DND-41 (cell line): ENCODE results near the gene NCAN.

ENCODE experiments used
- ATAC-seq: fragments of 200-7000 bp; cut with Tn5 transposase; 3 replicates; pipeline ENCODE4 v1.9.1; 2021; ENCODE audit warnings: low read depth; ENCODE audit not compliant: insufficient read depth
- DNase-seq: peaks from one replicate; pipeline ENCODE4 v3.0.0-alpha.2; 2020
- H2AFZ ChIP-seq: 2 replicates; pipeline ENCODE4 v1.6.0; 2012; ENCODE audit warnings: low read depth, low read length
- H3K27ac ChIP-seq: 2 replicates; pipeline ENCODE4 v1.5.1; 2012; ENCODE audit warnings: low read length, inconsistent platforms
- H3K27me3 ChIP-seq: fragments of 200-600 bp; sonication (generic); 2 replicates; pipeline ENCODE4 v1.6.0; 2012; ENCODE audit warnings: low read length, mild to moderate bottlenecking, inconsistent platforms; ENCODE audit not compliant: insufficient read depth, poor library complexity
- H3K36me3 ChIP-seq: 2 replicates; pipeline ENCODE4 v1.5.1; 2012; ENCODE audit warnings: low read length, inconsistent platforms; ENCODE audit not compliant: insufficient read depth
- H3K4me1 ChIP-seq: 2 replicates; pipeline ENCODE4 v1.5.1; 2012; ENCODE audit warnings: mild to moderate bottlenecking, low read length; ENCODE audit not compliant: insufficient read depth
- H3K4me2 ChIP-seq: 2 replicates; pipeline ENCODE4 v1.6.0; 2012; ENCODE audit warnings: mild to moderate bottlenecking, moderate library complexity, low read length, inconsistent platforms; ENCODE audit not compliant: insufficient read depth
- H3K4me3 ChIP-seq, 2 experiments: fragments of 200-600 bp in 1 of 2; shearing (Covaris generic) in 1 of 2; 2 replicates each; pipeline ENCODE4 v1.5.1; 2012 to 2016; ENCODE audit warnings: inconsistent platforms in 2 of 2, low read length in 2 of 2, mild to moderate bottlenecking in 2 of 2, low read depth in 1 of 2, moderate library complexity in 1 of 2
- H3K79me2 ChIP-seq: 2 replicates; pipeline ENCODE4 v1.6.0; 2012; ENCODE audit warnings: low read length, inconsistent platforms; ENCODE audit not compliant: insufficient read depth
- H3K9ac ChIP-seq: 2 replicates; pipeline ENCODE4 v1.6.0; 2012; ENCODE audit warnings: low read depth, mild to moderate bottlenecking, inconsistent platforms, low read length, moderate library complexity
- H3K9me3 ChIP-seq: 2 replicates; pipeline ENCODE4 v1.5.1; 2012; ENCODE audit warnings: low read length, moderate library complexity, mild to moderate bottlenecking, inconsistent platforms; ENCODE audit not compliant: insufficient read depth, severe bottlenecking
- H4K20me1 ChIP-seq: 2 replicates; pipeline ENCODE4 v1.6.0; 2012; ENCODE audit warnings: low read length; ENCODE audit not compliant: insufficient read depth
- EZH2 ChIP-seq: IDR thresholded peaks from 3 replicates; pipeline ENCODE4 v1.6.1; 2012; ENCODE audit warnings: borderline replicate concordance, low read depth, mild to moderate bottlenecking, moderate library complexity, low read length, inconsistent platforms; ENCODE audit not compliant: severe bottlenecking
- TF ChIP-seq, protein P1 (sequence below): IDR thresholded peaks from 2 replicates; pipeline ENCODE4 v1.5.1; 2012; ENCODE audit warnings: borderline replicate concordance, low read length, moderate library complexity, mild to moderate bottlenecking; ENCODE audit not compliant: poor library complexity, severe bottlenecking; ENCODE audit errors: extremely low read depth

Gene NCAN

DNA sequence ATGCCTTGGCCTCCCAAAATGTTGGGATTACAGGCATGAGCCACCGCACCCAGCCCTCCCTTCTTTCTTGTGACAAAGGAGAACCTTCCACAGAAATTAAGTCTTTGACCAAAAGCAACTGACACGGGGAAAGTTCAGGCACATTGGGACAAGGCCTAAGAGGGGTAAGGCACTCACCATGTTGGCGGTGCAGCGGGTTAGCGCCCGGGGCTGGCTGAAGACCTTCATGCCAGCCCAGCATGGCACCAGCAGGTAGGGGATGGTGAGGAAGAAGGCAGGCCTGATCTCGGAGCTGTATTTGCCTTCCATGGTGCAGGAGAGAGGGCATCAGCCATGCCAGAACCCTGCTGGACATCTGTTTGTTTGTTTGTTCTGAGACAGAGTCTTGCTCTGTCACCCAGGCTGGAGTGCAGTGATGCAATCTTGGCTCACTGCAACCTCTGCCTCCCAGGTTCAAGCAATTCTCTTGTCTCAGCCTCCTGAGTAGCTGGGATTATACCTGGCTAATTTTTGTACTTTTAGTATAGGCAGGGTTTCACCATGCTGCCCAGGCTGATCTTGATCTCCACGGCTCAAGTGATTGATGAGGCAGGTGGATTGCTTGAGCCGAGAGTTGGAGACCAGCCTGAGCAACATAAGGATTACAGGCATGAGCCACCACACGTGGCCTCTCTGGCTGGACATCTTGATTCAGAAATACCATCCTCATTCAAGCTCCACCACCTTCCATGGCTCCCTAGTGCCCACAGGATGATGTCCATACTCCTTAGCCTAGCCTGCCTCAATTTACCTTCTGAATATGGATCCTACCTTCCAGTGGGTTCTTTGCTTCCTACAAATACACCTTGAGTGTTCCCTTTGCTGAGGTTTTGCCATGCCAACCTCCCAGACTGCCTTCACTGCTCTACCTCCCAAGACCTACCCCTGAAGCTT, 57.0 kb downstream of the NCAN start:
- no peak for DNase-seq
- no peaks in the 10 kb centered on the region for H3K79me2 ChIP-seq
- no peak overlapping the region for H3K4me2 ChIP-seq
- no peak for ATAC-seq
- H3K9ac ChIP-seq: no peak overlapping the region
- no peaks in the 10 kb centered on the region for H3K4me1 ChIP-seq
- H3K9me3 ChIP-seq: no peaks in the 10 kb centered on the region
- no peaks in the 10 kb centered on the region for H3K36me3 ChIP-seq
- H2AFZ ChIP-seq: no peak overlapping the region
- H4K20me1 ChIP-seq: peaks cover 5% of the 10 kb centered on the region; the same call in 1 of the 2 replicates
- TF ChIP-seq, protein P1, sequence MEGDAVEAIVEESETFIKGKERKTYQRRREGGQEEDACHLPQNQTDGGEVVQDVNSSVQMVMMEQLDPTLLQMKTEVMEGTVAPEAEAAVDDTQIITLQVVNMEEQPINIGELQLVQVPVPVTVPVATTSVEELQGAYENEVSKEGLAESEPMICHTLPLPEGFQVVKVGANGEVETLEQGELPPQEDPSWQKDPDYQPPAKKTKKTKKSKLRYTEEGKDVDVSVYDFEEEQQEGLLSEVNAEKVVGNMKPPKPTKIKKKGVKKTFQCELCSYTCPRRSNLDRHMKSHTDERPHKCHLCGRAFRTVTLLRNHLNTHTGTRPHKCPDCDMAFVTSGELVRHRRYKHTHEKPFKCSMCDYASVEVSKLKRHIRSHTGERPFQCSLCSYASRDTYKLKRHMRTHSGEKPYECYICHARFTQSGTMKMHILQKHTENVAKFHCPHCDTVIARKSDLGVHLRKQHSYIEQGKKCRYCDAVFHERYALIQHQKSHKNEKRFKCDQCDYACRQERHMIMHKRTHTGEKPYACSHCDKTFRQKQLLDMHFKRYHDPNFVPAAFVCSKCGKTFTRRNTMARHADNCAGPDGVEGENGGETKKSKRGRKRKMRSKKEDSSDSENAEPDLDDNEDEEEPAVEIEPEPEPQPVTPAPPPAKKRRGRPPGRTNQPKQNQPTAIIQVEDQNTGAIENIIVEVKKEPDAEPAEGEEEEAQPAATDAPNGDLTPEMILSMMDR: no peak
- TF ChIP-seq EZH2: no peak
- H3K4me3 ChIP-seq: no peak overlapping the region
- H3K27ac ChIP-seq: no peak overlapping the region
- H3K27me3 ChIP-seq: no peaks in the 10 kb centered on the region

DNA sequence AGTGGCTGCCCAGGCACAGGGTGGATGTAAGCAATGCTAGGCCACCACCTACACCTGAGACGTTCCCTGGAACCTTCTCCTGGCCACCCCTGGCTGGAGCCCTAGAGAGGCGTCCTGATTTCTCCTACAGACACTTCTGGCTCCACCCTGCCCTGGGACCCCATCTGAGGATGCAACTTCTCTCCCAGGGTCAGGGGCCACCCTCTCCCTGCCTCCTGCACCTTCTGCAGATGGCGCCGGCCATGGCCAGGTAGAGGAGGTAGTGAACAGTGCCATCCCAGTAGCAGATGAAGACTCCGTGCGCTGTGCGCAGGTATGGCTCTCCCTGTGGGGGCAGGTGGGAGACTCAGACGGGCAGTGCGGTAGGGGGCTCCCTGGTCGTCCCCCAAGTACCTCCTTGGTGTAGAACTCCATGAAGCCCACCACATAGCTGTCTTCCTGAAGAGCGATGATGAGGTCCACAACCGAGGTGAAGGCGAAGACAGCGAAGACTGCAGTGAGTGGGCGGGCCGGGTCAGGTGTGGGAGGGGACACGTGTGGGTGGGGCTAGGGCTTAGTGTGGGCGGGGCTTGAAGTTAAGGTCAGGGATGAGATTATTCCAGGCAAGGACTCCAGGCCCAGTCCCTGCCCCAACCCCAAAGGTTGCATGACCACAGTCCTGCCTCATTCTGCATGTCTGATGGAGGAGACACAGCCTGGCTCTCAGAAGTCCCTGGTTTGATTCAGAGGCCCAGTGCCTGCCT, 58.4 kb downstream of the NCAN start:
- H3K9ac ChIP-seq: no peak overlapping the region
- H4K20me1 ChIP-seq: peaks cover 7% of the 10 kb centered on the region
- ATAC-seq (no peak), DNase-seq (no peak)
- H3K4me2 ChIP-seq: no peak overlapping the region
- no peak overlapping the region for H3K4me3 ChIP-seq
- no peaks in the 10 kb centered on the region for H3K9me3 ChIP-seq
- no peak overlapping the region for H2AFZ ChIP-seq
- no peak overlapping the region for H3K27ac ChIP-seq
- H3K4me1 ChIP-seq: no peaks in the 10 kb centered on the region
- H3K79me2 ChIP-seq: no peaks in the 10 kb centered on the region
- peaks cover 1% of the 10 kb centered on the region; the same call in 1 of the 2 replicates for H3K36me3 ChIP-seq
- H3K27me3 ChIP-seq: no peaks in the 10 kb centered on the region
- TF ChIP-seq, protein P1: no peak
- no peak for TF ChIP-seq EZH2

DNA sequence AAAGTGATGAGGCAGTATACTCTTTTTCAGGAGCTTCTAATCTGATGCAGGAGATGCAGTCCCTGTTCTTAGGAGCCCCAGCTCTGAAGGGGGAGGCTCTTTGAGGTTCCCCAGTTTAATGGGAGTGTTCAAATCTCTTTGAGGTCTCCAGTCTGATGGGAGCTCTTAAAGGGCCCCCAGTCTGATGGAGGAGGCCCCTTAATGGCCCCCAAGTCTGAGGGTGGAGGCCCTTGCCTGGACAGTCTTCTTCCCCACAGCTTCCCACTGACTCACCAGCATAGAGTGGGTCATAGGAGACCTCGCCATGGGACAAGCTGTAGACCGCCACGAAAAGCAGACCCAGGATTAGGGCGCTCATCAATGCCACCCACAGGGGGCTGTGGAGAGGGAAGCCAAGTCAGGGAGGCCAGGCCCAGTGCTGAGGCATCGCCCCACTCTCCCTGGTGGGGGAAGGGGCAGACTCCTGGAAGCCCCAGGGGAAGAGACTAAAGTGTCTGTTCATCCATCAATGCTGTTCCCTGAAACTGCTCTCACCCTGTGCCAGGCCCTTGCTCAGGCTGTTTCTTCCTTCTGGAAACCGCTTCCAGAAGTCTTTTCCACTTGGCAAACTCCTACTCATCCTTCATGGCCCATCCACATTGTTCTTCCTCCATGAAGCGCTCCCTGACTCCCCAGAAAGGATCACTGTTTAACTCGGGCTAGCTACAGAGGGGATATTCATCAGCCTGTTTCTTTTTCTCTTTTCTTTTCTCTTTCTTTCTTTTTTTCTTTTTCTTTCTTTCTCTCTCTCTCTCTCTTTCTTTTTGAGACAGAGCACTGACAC, 59.2 kb downstream of the NCAN start:
- Histone ChIP-seq H3K36me3 (peaks cover 9% of the 10 kb centered on the region), H4K20me1 (peaks cover 8% of the 10 kb centered on the region), H2AFZ (no peak overlapping the region), H3K9me3 (no peaks in the 10 kb centered on the region), H3K9ac (no peak overlapping the region), H3K27ac (no peak overlapping the region), H3K4me1 (no peaks in the 10 kb centered on the region), H3K4me3 (no peak overlapping the region), H3K79me2 (no peaks in the 10 kb centered on the region), H3K4me2 (no peak overlapping the region), H3K27me3 (no peaks in the 10 kb centered on the region)
- DNase-seq (no peak), ATAC-seq (no peak)
- TF ChIP-seq, protein P1: no peak
- TF ChIP-seq EZH2: no peak
